NOMO-1 treated with dmso at 0.1 percent for 144 hours (cell line): ENCODE data around the gene SZT2.

Source experiments
- DNase-seq: peaks from one replicate; lab custom pipeline; 2025; ENCODE audit not compliant: unreplicated experiment; lab: John Stamatoyannopoulos, UW

Gene SZT2

DNA sequence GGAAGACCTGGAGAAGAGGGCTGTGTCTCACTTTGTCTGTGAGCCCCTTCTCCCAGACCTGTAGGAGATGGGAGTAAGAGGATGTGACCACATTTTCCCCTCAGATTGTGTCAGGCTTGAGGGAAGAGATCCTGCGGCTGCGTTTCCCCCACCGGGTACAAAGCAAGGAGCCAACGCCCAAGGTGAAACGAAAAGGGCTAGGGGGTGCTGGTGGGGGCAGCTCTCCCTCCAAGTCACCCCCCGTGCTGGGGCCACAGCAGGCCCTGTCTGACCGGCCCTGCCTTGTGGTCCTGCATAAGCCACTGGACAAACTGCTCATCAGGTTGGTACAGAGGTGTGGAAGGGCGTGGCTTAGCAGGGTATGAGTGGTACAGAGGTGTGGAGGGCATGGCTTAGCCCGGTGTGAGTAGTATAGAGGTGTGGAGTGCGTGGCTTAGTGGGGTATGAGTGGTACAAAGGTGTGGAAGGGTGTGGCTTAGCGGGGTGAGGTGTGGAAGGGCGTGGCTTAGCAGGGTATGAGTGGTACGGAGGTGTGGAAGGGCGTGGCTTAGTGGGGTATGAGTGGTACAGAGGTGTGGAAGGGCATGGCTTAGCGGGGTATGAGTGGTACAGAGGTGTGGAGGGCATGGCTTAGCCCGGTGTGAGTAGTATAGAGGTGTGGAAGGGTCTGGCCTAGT is 33.4 kb downstream of the SZT2 start:
- no peak for DNase-seq

DNA sequence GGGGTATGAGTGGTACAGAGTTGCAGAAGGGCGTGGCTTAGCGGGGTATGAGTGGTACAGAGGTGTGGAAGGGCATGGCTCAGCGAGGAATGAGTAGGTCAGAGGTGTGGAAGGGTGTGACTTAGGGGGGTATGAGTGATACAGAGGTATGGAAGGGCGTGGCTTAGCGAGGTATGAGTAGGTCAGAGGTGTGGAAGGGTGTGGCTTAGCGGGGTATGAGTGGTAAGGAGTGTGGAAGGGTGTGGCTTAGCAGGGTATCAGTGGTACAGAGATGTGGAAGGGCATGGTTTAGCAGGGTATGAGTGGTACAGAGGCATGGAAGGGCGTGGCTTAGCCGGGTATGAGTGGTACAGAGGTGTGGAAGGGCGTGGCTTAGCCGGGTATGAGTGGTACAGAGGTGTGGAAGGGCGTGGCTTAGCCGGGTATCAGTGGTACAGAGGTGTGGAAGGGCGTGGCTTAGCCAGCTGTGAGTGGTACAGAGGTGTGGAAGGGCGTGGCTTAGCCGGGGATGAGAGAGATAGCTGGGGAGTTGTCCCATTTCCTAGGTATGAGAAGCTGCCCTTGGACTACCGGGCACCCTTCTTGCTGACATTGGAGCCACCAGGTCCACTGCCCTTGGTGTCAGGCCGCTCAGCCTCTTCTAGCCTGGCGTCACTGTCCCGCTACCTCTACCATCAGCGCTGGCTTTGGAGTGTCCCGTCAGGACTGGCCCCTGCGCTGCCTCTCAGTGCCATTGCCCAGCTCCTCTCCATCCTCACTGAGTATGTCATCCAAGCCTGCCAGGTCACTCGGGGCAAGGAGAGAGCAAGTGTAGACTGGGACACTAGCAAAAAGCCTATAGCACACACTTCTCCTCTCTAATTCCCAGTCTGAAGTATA is 34.2 kb downstream of the SZT2 start:
- no peak for DNase-seq

DNA sequence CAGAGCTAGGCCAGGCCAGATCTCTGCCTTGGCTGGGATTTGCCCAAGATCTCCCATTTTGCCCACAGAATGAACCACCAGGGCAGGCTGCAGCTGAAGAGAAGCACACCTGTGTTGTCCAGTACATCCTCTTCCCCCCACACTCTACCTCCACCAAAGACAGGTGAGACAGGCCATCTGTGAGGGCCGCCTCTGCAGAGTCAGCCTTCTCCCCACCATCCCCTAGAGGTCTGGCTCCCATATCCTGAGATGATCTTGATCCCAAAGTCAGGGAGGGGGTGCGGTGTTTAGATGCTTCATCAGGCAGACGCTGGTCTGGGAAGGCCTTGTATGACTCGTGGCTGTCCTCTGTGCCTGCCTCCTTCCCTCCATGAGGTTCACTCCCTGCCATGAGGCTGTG is 35.3 kb downstream of the SZT2 start:
- no peak for DNase-seq

- no peak for DNase-seq
Measured at GRCh38 chr1:43426221-43426620, 36.5 kb downstream of the SZT2 start.

- DNase-seq = no peak
Measured at GRCh38 chr1:43427524-43427923, 37.8 kb downstream of the SZT2 start.

DNA sequence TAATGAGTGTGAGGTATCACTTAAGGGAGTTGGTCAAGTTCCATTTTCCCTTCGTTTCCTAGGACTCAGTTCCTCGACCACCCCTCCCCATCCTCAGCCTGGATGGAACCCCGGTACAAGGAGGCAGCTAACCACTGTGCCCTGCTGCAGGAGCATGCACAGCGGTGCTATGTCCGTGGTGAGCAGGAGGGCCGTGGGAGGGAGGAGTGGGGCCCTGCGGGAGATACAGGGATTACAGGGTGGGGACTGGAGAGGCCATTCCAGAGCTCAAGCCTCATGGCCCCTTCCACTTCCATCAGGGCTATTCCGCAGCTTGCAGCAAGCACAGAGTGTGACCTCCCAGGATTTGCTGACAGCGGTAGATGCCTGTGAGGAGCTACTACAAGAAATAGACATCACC is 38.2 kb downstream of the SZT2 start:
- no peak for DNase-seq

DNA sequence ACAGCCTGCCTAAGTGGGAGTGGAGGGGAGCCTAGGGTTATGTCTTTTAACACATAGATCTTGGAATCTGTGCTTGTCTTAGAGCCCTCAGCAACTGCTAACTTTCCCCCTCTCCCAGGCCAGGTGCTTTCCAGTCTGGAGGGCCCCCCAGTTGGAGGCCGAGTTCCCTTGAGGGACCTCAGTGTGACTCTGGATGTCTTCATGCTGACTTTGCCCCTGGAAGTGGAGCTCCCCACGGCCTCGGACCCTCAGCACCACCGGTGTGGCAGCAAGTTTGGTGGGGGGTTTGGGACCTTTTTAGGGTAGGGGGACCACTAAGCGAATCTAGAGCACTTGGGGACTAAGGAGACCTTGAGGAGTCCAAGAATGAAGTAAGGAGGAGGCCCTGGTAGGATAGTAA is 41.1 kb downstream of the SZT2 start:
- DNase-seq = no peak

DNA sequence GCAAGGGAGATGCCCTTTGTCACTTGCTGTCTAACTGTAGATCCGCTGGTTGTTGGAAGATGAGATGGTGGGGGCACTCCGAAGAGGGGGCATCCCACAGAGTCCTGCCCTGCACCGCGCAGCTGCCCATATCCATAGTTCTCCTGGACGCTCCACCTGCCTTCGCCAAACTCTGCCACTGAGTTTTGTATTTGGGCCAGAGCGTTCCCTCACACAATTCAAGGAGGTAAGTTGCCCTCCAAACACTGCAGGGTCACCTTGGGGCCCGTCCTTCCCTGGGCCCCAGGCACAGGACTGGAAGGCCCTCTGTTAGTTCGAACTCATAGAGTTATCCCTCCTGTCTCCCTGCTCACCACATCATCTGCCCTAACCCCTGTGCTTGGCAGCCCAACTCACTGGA is 42.0 kb downstream of the SZT2 start:
- no peak for DNase-seq

DNA sequence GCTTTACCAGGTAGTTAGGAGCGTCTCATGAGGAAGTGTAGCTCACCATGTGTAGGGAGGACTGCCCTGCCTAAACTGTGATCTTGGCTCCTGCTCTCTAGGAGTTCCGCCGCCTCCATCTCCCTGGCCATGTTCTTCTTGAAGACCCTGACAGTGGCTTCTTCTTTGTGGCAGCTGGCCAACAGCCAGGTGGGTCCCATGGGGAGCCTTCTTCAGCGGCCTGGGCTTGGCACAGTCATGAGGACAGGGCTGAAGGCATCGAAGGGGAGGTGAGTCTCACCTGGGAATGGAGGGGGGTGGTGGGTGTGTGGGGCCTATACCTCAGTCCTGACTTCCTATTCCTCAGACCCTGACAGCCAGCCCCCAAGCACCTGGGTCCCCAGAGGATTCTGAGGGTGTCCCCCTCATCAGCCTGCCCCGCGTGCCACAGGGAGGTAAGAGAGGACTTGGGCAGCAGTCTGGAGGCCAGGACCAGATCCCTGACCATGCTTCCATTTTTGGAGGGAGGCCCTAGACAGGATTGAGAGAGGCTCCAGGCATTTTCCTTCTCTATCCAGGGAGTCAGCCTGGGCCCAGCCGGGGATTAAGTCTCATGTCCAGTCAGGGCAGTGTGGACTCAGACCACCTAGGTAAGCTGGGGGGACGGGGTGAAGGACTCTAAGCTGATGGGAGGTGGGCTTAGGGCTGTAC is 42.6 kb downstream of the SZT2 start:
- no peak for DNase-seq

DNA sequence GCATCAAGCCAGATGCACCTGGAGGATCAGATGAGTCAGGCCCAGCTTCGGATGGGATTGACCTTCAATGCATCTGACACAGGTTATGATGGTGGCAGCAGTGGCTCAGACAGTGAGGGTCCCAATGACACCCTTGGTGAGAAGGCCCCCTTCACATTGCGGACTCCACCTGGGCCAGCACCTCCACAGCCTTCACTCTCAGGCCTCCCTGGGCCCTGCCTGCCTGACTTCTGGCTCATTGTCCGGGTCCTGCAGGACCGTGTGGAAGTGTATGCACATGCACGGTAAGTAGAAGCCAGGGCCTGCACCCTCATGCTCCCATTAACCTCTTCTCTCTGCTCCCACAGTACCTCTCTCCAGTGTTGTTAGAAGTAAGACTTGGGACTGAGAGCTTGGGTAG is 43.2 kb downstream of the SZT2 start:
- no peak for DNase-seq

- no peak for DNase-seq
Measured at GRCh38 chr1:43434256-43434655, 44.6 kb downstream of the SZT2 start.

DNA sequence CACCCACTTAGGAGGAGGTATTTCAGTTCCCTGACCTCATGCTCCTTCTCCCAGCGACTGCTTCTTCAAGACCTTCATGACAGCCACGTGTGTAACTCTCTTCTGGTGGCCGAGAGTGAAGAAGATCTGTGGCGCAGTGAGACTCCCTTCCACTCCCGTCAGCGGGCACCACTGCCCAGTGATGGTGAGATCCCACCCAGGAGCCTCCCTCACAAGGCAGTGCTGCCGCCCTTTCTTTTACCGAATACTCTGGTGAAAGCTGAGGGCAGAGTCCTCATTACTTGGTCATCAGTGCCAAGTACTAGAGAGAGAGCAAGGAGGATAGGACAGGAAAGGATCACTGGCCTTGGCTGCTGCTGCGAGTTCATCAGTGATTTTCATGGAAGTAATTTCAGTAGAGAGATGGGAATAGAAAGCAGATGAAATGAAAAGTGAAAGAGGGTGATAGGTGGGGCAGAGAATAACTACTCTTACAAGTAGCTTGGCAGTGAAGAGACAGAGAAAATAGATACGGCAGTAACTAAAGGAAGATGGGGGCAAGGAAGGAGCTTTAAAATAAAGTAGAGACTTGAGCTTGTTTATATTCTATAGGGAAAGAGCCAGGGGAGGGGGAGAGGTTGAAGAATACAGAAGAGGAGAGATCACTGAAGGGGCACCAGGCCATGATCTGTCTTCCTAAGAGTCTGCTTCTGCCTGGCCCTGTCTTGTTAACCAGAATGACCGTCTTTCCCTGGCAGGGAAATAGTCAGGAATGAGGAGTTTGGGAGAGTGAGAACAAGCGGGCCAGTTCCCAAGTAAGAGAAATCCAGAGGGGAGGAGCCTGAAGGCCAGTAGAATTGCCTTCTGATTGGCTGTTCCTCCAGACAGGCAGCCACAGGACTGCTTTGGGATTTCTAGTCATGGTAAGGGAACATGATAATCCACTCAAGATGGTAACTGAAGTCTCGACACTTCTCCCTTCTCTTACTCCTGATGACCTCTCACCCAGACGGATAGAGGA is 45.7 kb downstream of the SZT2 start:
- no peak for DNase-seq

DNA sequence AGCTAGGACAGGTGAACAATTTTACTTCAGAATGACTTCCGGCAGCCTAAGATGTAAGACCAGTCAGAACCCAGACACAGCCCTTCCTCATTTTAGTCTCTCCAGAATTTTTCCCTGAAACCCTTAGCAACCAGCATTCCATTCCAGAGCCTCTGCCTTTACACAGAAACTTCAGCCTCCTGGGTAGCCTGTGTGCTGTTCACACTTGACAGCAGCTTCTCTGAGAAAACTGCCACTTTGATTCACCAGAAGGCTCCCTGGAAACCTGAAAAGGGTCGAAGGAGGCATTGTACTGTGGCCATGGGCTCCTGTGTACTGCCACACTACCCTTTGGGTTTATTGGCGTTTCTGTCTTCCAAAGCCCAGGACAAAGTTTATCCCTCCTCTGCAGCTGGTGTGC is 46.7 kb downstream of the SZT2 start:
- no peak for DNase-seq

DNA sequence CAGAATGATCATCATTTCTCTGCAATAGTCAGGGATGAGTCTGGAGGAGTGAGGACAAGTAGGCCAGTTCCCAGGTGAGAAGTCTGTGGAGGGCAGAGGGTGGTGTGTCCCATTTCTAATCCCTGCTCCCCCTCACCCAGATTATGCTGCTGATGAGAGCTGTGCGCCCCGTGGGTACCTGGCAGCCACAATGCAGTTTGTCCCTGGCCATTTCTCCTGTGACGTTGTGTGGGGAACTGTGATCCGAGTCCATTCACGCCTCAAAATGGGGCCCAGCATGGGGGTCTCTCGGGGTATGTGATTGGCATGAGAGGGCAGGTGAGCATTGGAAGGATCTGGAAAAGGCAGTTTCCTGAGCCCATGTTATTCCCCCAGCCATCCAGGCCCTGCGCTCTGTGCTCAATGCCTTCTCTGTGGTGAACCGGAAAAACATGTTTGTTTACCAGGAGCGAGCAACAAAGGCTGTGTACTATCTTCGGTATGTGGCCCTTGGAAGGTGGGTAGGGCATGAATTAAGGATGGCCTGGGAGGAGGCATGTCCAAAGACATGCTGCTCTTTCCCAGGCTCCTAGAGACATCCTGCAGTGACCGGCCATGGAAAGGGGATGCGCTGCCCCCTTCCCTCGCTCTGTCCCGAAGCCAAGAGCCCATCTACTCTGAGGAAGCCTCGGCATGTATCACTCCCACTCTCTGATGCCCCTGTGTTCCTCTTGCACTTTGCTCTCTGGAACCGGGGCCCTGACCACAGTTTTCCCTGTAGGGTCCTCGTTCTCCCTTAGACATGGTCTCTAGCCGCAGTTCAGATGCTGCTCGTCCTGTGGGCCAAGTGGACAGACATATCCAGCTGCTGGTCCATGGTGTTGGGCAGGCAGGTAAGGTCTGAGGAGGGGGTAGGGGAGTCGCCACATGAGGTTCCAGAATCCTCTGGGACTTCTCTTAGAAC is 47.6 kb downstream of the SZT2 start:
- DNase-seq = no peak

DNA sequence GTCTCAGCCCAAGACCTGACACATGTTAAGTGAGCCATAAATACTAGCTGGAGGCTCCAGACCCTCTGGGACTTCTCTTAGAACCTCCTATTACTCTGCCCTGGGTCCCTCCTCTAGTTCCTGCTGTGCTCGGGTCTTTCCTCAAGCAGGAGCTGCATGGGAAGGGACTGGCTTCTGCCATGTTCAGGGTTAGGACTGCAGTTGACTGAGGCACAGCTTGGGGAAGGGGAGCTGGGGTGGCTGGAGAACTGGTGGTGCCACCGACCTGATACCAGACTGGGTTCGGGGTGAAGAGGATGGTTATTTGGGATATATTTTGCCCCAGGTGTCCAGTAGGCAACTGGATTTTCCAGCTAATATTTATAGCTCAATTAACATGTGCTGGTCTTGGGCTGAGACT is 48.3 kb downstream of the SZT2 start:
- no peak for DNase-seq

DNA sequence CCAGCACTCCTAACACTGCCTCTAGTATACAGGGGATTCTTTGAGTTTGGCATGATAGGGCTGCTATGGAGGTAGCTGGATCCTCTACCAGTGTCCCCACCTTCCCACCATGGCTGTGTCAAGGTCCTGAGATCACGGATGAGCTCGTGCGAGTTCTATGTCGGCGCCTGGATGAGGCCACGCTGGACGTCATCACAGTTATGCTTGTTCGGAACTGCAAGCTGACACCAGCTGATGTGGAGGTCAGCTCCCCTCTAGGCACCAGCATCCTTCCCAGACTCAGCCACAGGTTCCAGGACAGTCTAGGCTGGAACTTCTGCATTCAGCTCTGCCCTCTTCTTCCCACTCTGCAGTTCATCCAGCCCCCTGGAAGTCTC is 48.9 kb downstream of the SZT2 start:
- DNase-seq = no peak

DNA sequence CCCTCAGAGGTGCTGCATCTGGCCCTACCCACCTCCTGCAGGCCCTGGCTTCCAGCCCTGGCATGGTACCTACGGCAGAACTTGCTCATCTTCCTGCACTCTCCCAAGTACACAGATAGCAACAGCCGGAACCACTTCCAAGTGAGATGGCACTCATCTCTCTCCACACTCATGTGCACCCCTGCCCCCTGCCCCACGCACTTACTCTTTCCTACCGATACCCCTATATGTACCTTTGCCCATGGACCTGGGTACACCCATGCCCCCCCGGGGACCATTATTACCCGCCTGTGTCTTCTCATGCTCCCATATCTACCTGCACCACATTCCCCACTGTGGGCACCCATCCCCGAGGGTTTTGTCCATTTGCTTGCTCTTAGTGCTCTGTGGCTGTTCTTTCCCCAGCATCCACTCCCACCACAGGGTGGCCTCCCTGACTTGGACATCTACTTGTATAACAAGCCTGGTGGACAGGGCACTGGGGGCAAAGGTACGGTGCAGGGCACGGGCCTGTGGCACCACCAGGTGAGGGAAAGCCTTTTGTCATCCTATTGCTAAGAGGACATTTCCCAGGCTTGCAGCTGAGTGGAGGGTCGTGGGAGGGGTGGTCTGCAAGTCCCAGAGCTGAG is 49.4 kb downstream of the SZT2 start:
- no peak for DNase-seq

GRCh38 chr1:43439781-43440180 is 50.1 kb downstream of the SZT2 start:
- DNase-seq = no peak

DNA sequence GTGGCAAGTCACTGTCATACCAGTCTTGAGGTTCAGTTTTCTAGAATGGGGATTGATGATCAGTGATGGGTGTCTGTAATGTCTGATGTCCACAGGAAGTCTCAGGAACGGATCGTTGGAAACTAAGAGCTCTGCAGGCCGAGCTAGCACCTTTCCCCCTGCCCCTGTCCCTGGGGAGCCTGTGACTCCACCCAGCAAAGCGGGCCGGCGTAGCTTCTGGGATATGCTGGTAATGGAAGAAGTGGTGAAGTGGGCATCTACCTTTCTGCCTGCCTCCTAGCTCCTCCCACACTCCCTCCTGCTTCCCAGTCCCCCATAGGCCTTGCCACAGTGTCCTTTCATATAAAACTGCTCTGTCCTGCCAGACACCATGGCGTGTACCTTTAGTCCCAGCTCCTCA is 50.7 kb downstream of the SZT2 start:
- no peak for DNase-seq
